22Rv1 (cell line): ENCODE measurements around the gene TSTD2.

Source experiments
- CTCF ChIP-seq: fragments of 450-650 bp; IDR thresholded peaks from 2 replicates; pipeline ENCODE4 v1.5.1; 2017; ENCODE audit warnings: mild to moderate bottlenecking
- ZFX ChIP-seq: fragments of 450-650 bp; IDR thresholded peaks from 2 replicates; pipeline ENCODE4 v1.6.1; 2017; ENCODE audit warnings: antibody characterized with exemption, borderline replicate concordance

- TF ChIP-seq CTCF, result no peak
- no peak for TF ChIP-seq ZFX
Observed at GRCh38 chr9:97556721-97557605, 76.2 kb downstream of the TSTD2 start.
